HEK293T (cell line): ENCODE data around the gene MFSD6.

Source experiments
- CTCF ChIA-PET: fragments of 350-600 bp; formaldehyde crosslinking; extraction: SDS; loops from one replicate; lab custom pipeline; 2021; ENCODE audit warnings: antibody characterized with exemption, inconsistent platforms; lab: Yijun Ruan, JAX
- POLR2A ChIA-PET: fragments of 350-600 bp; formaldehyde crosslinking; extraction: SDS; loops from one replicate; lab custom pipeline; 2020; ENCODE audit warnings: antibody characterized with exemption, inconsistent platforms; lab: Yijun Ruan, JAX
- DNase-seq: peaks from one replicate; pipeline ENCODE4 v3.0.0; 2012; ENCODE audit warnings: mixed read lengths; ENCODE audit errors: extremely low spot score
- ARNT ChIP-seq: fragments of 450-650 bp; IDR thresholded peaks from 2 replicates; pipeline ENCODE4 v1.6.1; 2017; ENCODE audit warnings: mild to moderate bottlenecking
- BHLHE40 ChIP-seq: fragments of 450-650 bp; IDR thresholded peaks from 2 replicates; pipeline ENCODE4 v1.6.1; 2016; ENCODE audit warnings: mild to moderate bottlenecking, moderate library complexity, borderline replicate concordance
- CTBP1 ChIP-seq: fragments of 450-650 bp; IDR thresholded peaks from 2 replicates; pipeline ENCODE4 v1.6.1; 2016; ENCODE audit warnings: borderline replicate concordance
- ELF4 ChIP-seq: fragments of 450-650 bp; IDR thresholded peaks from 2 replicates; pipeline ENCODE4 v1.6.1; 2017; ENCODE audit warnings: antibody characterized with exemption
- FOXA1 ChIP-seq: fragments of 450-650 bp; IDR thresholded peaks from 2 replicates; pipeline ENCODE4 v1.6.1; 2016; ENCODE audit warnings: mild to moderate bottlenecking
- FOXK2 ChIP-seq: fragments of 450-650 bp; IDR thresholded peaks from 2 replicates; pipeline ENCODE4 v1.6.1; 2016; ENCODE audit warnings: mild to moderate bottlenecking
- FOXM1 ChIP-seq: fragments of 450-650 bp; IDR thresholded peaks from 2 replicates; pipeline ENCODE4 v1.6.1; 2017; ENCODE audit warnings: mild to moderate bottlenecking, borderline replicate concordance
- HDGF ChIP-seq: fragments of 450-650 bp; IDR thresholded peaks from 2 replicates; pipeline ENCODE4 v1.6.1; 2017; ENCODE audit warnings: antibody characterized with exemption, borderline replicate concordance
- L3MBTL2 ChIP-seq: fragments of 450-650 bp; conservative IDR thresholded peaks from 2 replicates; pipeline ENCODE4 v1.6.1; 2016; ENCODE audit warnings: mild to moderate bottlenecking
- LEF1 ChIP-seq: fragments of 450-650 bp; IDR thresholded peaks from 2 replicates; pipeline ENCODE4 v1.6.1; 2017; ENCODE audit warnings: mild to moderate bottlenecking, borderline replicate concordance
- NFRKB ChIP-seq: fragments of 450-650 bp; IDR thresholded peaks from 2 replicates; pipeline ENCODE4 v1.6.1; 2016; ENCODE audit warnings: mild to moderate bottlenecking, moderate library complexity
- SP1 ChIP-seq: fragments of 450-650 bp; IDR thresholded peaks from 2 replicates; pipeline ENCODE4 v1.6.1; 2017
- SUZ12 ChIP-seq: fragments of 450-650 bp; IDR thresholded peaks from 2 replicates; pipeline ENCODE4 v1.6.1; 2016; ENCODE audit warnings: mild to moderate bottlenecking
- TARDBP ChIP-seq: fragments of 450-650 bp; IDR thresholded peaks from 2 replicates; pipeline ENCODE4 v1.6.1; 2016
- ZNF384 ChIP-seq: fragments of 450-650 bp; IDR thresholded peaks from 2 replicates; pipeline ENCODE4 v1.6.1; 2016
- TF ChIP-seq, protein P1 (sequence below): fragments of 450-650 bp; IDR thresholded peaks from 2 replicates; pipeline ENCODE4 v1.6.1; 2016

The MFSD6 gene

DNA sequence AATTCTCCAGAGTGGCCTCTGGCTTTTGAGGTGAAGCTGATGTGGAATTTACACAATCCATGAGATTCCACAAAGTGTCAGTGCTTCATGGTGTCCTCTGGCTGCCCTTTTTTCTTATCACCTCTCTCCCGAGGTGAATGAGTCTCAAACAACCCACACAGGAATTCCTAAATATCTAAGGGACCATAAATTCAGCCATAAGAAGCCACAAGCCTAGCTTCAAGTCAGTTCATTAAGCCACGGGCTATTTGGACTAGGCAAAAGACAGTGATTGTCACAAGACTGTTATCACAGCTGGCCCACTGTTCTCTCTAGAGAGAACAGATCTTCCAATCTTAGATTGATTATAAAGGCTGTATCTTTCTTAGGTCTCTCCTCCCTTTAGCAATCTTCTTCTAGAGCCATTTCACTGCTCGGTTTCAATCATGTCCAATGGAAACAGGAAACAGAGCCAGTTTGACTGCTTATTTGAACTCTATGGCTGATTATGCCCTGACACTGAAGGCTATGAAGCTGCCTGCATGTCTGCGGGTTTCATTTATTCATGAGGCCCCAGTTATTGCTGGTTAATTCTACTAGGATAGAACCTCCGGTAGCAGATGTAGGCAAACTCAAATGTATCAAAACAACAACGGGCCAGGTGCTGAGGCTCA, 122.2 kb downstream of the MFSD6 start:
- TF ChIP-seq ELF4 (no peak), LEF1 (no peak), ARNT (no peak), SUZ12 (no peak), HDGF (no peak), ZNF384 (no peak), BHLHE40 (no peak), NFRKB (no peak), L3MBTL2 (no peak), SP1 (no peak), FOXM1 (no peak), TARDBP (no peak), CTBP1 (no peak), FOXK2 (no peak), FOXA1 (no peak)
- TF ChIP-seq, protein P1, sequence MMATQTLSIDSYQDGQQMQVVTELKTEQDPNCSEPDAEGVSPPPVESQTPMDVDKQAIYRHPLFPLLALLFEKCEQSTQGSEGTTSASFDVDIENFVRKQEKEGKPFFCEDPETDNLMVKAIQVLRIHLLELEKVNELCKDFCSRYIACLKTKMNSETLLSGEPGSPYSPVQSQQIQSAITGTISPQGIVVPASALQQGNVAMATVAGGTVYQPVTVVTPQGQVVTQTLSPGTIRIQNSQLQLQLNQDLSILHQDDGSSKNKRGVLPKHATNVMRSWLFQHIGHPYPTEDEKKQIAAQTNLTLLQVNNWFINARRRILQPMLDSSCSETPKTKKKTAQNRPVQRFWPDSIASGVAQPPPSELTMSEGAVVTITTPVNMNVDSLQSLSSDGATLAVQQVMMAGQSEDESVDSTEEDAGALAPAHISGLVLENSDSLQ = no peak
- ChIA-PET CTCF (interaction anchor here (0.6 kb wide), 1 partner anchor 14 kb away, joined by 5 read pairs; no protein-coding TSS in a partner anchor), POLR2A (no interaction called here)
- DNase-seq = no peak

DNA sequence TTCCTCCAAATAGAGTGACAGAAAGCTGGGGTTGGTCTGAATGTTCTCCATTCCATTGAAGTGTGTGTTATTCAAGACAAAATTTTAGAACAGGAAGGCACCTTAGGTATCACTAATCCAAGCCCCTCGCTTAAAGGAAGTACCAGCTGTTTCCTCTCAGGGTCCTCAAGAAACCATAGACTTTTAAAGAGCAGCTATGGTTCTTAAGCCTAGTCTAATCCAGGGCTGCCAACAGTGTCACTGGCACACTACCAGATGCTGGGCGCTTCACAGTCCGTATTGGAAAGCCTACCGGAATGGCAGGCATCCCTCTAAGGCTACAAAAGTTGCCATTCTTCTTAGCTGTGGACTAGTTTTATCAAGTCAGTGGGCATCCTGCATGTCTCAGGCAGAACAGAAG, 124.4 kb downstream of the MFSD6 start:
- no peak for DNase-seq
- ChIA-PET POLR2A (no interaction called here), CTCF (interaction anchor here (0.6 kb wide), 2 partner anchors 94 to 567 kb away, joined by 3 read pairs; no protein-coding TSS in a partner anchor)
- no peak for TF ChIP-seq LEF1
- no peak for TF ChIP-seq HDGF
- TF ChIP-seq BHLHE40 = no peak
- TF ChIP-seq SP1 = no peak
- no peak for TF ChIP-seq FOXM1
- TF ChIP-seq FOXA1 = no peak

- TF ChIP-seq ARNT (no peak), FOXK2 (no peak), SUZ12 (no peak), NFRKB (no peak), TARDBP (no peak), BHLHE40 (no peak), FOXA1 (no peak), FOXM1 (no peak), L3MBTL2 (no peak), SP1 (no peak), LEF1 (no peak), ELF4 (no peak), ZNF384 (no peak), CTBP1 (no peak), HDGF (no peak)
- TF ChIP-seq, protein P1 = no peak
- CTCF ChIA-PET = interaction anchor here (0.6 kb wide), 1 partner anchor 567 kb away, joined by 3 read pairs; no protein-coding TSS in a partner anchor
- POLR2A ChIA-PET = no interaction called here
- no peak for DNase-seq
These were observed 125.2 kb downstream of the MFSD6 start for GRCh38 chr2:190533175-190533967.

DNA sequence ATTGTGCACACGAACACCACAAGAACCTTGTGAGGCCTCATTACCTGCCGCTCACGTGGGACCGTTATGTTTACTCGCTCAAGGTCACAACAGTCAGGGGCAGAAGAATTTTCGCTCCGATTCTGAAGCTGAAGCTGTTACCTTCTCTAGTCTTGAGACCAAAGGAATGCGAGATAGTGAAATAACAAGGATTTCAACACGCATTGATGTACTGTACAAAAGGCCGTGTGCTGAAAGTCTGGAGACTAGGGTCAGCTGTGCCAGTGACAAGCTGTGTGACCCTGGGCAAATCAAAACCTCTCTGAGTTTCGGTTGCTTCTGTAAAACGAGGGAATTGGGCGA, 125.8 kb downstream of the MFSD6 start:
- CTCF ChIA-PET = no interaction called here
- POLR2A ChIA-PET = interaction anchor here (1.0 to 1.2 kb wide), 4 partner anchors 13 to 72 kb away, joined by 3 to 4 read pairs (median 4); no protein-coding TSS in a partner anchor
- no peak for DNase-seq
- TF ChIP-seq SP1 = no peak
- TF ChIP-seq BHLHE40 = no peak
- TF ChIP-seq ELF4 = no peak
- no peak for TF ChIP-seq FOXK2
- no peak for TF ChIP-seq NFRKB
- no peak for TF ChIP-seq FOXA1
- TF ChIP-seq HDGF = no peak
- TF ChIP-seq CTBP1 = no peak
- TF ChIP-seq FOXM1 = no peak
- TF ChIP-seq LEF1 = no peak
- no peak for TF ChIP-seq SUZ12
- TF ChIP-seq TARDBP = no peak

- ChIA-PET POLR2A (interaction anchor here (1.0 to 1.2 kb wide), 4 partner anchors 12 to 72 kb away, joined by 3 to 4 read pairs (median 4); no protein-coding TSS in a partner anchor), CTCF (interaction anchor here (0.6 kb wide), 1 partner anchor 145 kb away, joined by 3 read pairs; no protein-coding TSS in a partner anchor)
- DNase-seq = peak; percentile 80
- TF ChIP-seq L3MBTL2 (peak; percentile 63), SP1 (no peak), ELF4 (peak; percentile 37; the same call in 1 of the 2 replicates)
These were observed 126.4 kb downstream of the MFSD6 start, which contains the start of gene NEMP2 for GRCh38 chr2:190534310-190535120. NEMP2 (minus strand) TSS chr2:190534722; CDS start chr2:190534655, 67 bp downstream.

DNA sequence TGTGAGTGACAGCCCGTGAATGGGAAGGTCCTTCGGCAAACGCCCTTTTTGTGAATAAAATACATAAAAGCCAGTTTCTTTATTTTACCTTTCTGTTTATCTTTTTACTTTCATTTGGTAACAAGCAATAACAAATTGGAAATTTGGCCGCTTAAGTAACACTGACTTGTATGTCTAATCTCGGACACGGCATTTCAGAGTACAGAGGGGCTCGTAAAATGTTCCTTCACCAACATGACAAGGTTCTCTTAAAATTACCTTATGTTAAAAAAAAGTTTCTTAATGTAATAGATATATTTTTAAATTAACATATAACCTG, 126.9 kb downstream of the MFSD6 start:
- TF ChIP-seq HDGF = no peak
- TF ChIP-seq CTBP1 = no peak
- TF ChIP-seq, protein P1 = peak; percentile 93
- TF ChIP-seq SUZ12 = no peak
- ChIA-PET CTCF (interaction anchor here (0.6 kb wide), 1 partner anchor 145 kb away, joined by 3 read pairs; no protein-coding TSS in a partner anchor), POLR2A (interaction anchor here (1.0 to 1.2 kb wide), 4 partner anchors 12 to 71 kb away, joined by 3 to 4 read pairs (median 4); no protein-coding TSS in a partner anchor)
- DNase-seq = no peak
